Uterus (tissue), 2 donors: Measurements from ENCODE around the gene KRT79.

Experiments
- CTCF ChIP-seq, 4 experiments: fragments of 200-600 bp in 2 of 4; fragments of 450-650 bp in 2 of 4; sonication (generic) in 2 of 4; IDR thresholded peaks; one replicate each; pipeline ENCODE4 v1.5.1; 2016 to 2019; ENCODE audit warnings: antibody characterized with exemption in 4 of 4, mild to moderate bottlenecking in 2 of 4, moderate library complexity in 1 of 4
- POLR2A ChIP-seq, 2 donors: fragments of 450-650 bp; IDR thresholded peaks; one replicate each; pipeline ENCODE4 v1.6.1; 2016; ENCODE audit warnings: antibody characterized with exemption in 2 of 2, mild to moderate bottlenecking in 1 of 2, moderate library complexity in 1 of 2

DNA sequence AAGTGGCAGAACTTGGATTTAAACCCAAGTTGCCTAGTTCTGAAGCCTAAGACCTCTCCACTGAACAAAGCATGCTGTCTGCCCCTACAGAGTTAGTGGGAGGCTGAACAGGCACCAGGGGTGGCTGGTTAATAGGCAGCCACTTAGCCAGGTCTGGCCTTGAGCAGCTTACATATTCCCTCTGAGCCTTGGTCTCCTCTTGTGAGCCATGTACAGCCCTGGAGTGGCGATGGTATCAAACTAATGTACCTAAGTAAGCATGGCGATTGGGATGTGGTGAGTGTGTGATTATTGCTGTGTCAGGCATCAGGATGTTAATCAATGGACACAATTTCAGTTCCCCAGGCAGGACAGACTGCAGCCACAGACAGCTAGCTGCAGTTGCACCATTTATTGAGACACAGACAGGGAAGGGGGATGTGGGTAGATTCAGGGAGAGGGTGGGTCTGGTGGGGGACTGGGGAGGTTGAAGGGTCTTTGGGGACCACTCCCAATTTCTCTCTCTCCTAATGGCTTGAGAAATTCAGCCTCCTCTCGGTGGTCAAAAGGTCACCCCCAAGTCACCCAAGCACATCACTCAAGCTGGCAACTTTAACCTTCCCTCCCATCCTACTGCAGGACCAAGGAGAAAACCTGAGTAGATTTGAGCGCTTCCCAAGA, 12.9 kb downstream of the KRT79 start:
- no peak for TF ChIP-seq POLR2A (IDR thresholded peaks at IDR 0.05)
- TF ChIP-seq CTCF (IDR thresholded peaks at IDR 0.05) = no peak
